KMS-11 (cell line): Measurements from ENCODE around the gene RNPEP.

ENCODE experiments used
- H2AFZ ChIP-seq: fragments of 200-600 bp; sonication (generic); 2 replicates; pipeline ENCODE4 v1.6.1; 2016; ENCODE audit warnings: antibody characterized with exemption, mixed run types, low read depth
- H3K27ac ChIP-seq: fragments of 200-600 bp; sonication (generic); 2 replicates; pipeline ENCODE4 v1.6.1; 2016; ENCODE audit warnings: mild to moderate bottlenecking, mixed run types
- H3K27me3 ChIP-seq: fragments of 200-600 bp; sonication (generic); 2 replicates; pipeline ENCODE4 v1.6.1; 2017; ENCODE audit warnings: mild to moderate bottlenecking, low read depth, mixed run types, moderate library complexity; ENCODE audit not compliant: insufficient read depth
- H3K36me3 ChIP-seq: fragments of 200-600 bp; sonication (generic); 2 replicates; pipeline ENCODE4 v1.6.1; 2017; ENCODE audit warnings: mild to moderate bottlenecking, mixed run types; ENCODE audit not compliant: insufficient read depth
- H3K4me1 ChIP-seq: fragments of 200-600 bp; sonication (generic); 2 replicates; pipeline ENCODE4 v1.6.1; 2016; ENCODE audit warnings: mild to moderate bottlenecking, low read depth, mixed run types; ENCODE audit not compliant: poor library complexity, severe bottlenecking
- H3K4me2 ChIP-seq: fragments of 200-600 bp; sonication (generic); 2 replicates; pipeline ENCODE4 v1.7.0; 2016; ENCODE audit warnings: mild to moderate bottlenecking, mixed run types
- H3K4me3 ChIP-seq: fragments of 200-600 bp; sonication (generic); IDR thresholded peaks from 2 replicates; pipeline ENCODE4 v1.6.1; 2017; ENCODE audit warnings: low read depth, low read length, mixed read lengths; ENCODE audit not compliant: insufficient read depth
- H3K79me2 ChIP-seq: fragments of 200-600 bp; sonication (generic); 2 replicates; pipeline ENCODE4 v1.6.1; 2016; ENCODE audit warnings: low read depth, mixed run types; ENCODE audit not compliant: insufficient read depth
- H3K9ac ChIP-seq: fragments of 200-600 bp; sonication (generic); 2 replicates; pipeline ENCODE4 v1.6.1; 2016; ENCODE audit warnings: mild to moderate bottlenecking, mixed run types
- H4K20me1 ChIP-seq: fragments of 200-600 bp; sonication (generic); 2 replicates; pipeline ENCODE4 v1.6.1; 2016; ENCODE audit warnings: mild to moderate bottlenecking, mixed run types; ENCODE audit not compliant: insufficient read depth
- CTCF ChIP-seq: fragments of 200-600 bp; sonication (generic); conservative IDR thresholded peaks from 2 replicates; pipeline ENCODE4 v1.6.1; 2017; ENCODE audit warnings: low read depth, mild to moderate bottlenecking, antibody characterized with exemption, low read length, moderate library complexity, mixed read lengths

RNPEP gene

GRCh38 chr1:202015662-202015937, 33.2 kb downstream of the RNPEP start:
- no peak overlapping the region for H3K9ac ChIP-seq
- TF ChIP-seq CTCF: no peak
- H2AFZ ChIP-seq: no peak overlapping the region
- H3K79me2 ChIP-seq: no peaks in the 10 kb centered on the region
- no peak overlapping the region for H3K27ac ChIP-seq
- H3K4me3 ChIP-seq: no peak overlapping the region
- H3K27me3 ChIP-seq: no peaks in the 10 kb centered on the region
- H3K36me3 ChIP-seq: no peaks in the 10 kb centered on the region
- no peak overlapping the region for H3K4me2 ChIP-seq
- peaks cover 5% of the 10 kb centered on the region for H3K4me1 ChIP-seq
- no peaks in the 10 kb centered on the region for H4K20me1 ChIP-seq

- Histone ChIP-seq H3K27ac (no peak overlapping the region), H3K36me3 (no peaks in the 10 kb centered on the region), H3K79me2 (no peaks in the 10 kb centered on the region), H4K20me1 (no peaks in the 10 kb centered on the region), H3K4me1 (no peaks in the 10 kb centered on the region), H3K4me2 (no peak overlapping the region), H2AFZ (no peak overlapping the region), H3K4me3 (no peak overlapping the region), H3K27me3 (no peaks in the 10 kb centered on the region), H3K9ac (no peak overlapping the region)
- TF ChIP-seq CTCF: no peak
These were observed 33.8 kb downstream of the RNPEP start for GRCh38 chr1:202016022-202016810.

DNA sequence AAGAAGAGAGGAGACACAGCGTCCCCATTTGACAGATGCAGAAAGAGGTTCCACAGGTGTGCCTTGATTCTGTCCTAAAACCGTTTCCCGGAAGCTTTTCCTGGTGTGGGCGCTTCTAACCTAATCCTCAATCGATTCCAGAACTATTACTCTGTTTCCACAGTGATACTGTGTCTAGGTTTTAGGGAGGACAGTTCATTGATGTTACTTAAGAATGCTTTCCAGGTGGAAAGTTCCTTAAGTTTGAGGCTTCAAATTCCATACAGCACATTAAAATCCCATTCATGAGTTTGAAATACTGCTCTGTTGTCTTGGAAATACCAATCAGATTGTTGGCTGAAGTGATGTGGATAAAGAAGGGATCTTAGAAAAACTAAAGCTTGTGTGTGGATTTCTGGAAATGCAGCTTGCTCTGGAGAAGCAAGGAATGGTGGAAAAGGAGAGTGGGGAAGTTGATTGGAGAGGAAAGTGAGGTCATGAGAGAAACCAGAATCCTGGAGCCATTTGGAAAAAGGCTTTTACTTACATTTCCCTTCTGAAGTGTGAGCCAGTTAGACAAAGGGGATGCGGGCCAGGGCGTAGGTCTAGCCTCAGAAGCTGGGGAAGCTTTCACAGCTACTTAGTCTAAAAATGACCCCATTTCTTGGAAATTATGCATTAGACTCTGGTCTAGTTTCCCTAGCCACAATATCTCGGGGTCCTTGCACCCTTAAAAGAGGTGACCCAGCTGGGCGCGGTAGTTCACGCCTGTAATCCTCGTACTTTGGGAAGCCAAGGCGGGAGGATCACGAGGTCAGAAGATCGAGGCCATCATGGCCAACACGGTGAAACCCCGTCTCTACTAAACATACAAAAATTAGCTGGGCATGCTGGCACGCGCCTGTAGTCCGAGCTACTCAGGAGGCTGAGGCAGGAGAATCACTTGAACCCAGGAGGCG, 34.6 kb downstream of the RNPEP start:
- no peaks in the 10 kb centered on the region for H3K36me3 ChIP-seq
- no peaks in the 10 kb centered on the region for H4K20me1 ChIP-seq
- no peak overlapping the region for H3K4me3 ChIP-seq
- no peaks in the 10 kb centered on the region for H3K4me1 ChIP-seq
- no peak overlapping the region for H3K27ac ChIP-seq
- no peaks in the 10 kb centered on the region for H3K79me2 ChIP-seq
- H3K4me2 ChIP-seq: no peak overlapping the region
- no peaks in the 10 kb centered on the region for H3K27me3 ChIP-seq
- H2AFZ ChIP-seq: no peak overlapping the region
- TF ChIP-seq CTCF: no peak
- no peak overlapping the region for H3K9ac ChIP-seq

- Histone ChIP-seq H3K27ac (no peak overlapping the region), H3K79me2 (no peaks in the 10 kb centered on the region), H3K4me1 (no peaks in the 10 kb centered on the region), H3K4me2 (no peak overlapping the region), H2AFZ (no peak overlapping the region), H3K36me3 (no peaks in the 10 kb centered on the region), H3K4me3 (no peak overlapping the region), H3K9ac (no peak overlapping the region), H4K20me1 (no peaks in the 10 kb centered on the region), H3K27me3 (no peaks in the 10 kb centered on the region)
- no peak for TF ChIP-seq CTCF
These were observed 35.5 kb downstream of the RNPEP start for GRCh38 chr1:202017749-202018467.
